Upper lobe of left lung (tissue), 4 donors: Measurements from ENCODE around the gene RPL27.

ENCODE experiments used
- POLR2A ChIP-seq, 4 donors: fragments of 450-650 bp; IDR thresholded peaks; one replicate each; pipeline ENCODE4 v1.5.1; 2016 to 2017; ENCODE audit warnings: antibody characterized with exemption in 4 of 4, mild to moderate bottlenecking in 2 of 4
- POLR2AphosphoS5 ChIP-seq, 2 donors: sonication (generic); formaldehyde crosslinking; IDR thresholded peaks; one replicate each; pipeline ENCODE4 v1.5.1; 2017; ENCODE audit warnings: antibody characterized with exemption in 2 of 2
- TF ChIP-seq, protein P1 (sequence below), 6 experiments: fragments of 450-650 bp in 4 of 6; fragments of 200-600 bp in 2 of 6; sonication (generic) in 2 of 6; IDR thresholded peaks; one replicate each; pipeline ENCODE4 v1.5.1; 2016 to 2019; ENCODE audit warnings: antibody characterized with exemption in 6 of 6

DNA sequence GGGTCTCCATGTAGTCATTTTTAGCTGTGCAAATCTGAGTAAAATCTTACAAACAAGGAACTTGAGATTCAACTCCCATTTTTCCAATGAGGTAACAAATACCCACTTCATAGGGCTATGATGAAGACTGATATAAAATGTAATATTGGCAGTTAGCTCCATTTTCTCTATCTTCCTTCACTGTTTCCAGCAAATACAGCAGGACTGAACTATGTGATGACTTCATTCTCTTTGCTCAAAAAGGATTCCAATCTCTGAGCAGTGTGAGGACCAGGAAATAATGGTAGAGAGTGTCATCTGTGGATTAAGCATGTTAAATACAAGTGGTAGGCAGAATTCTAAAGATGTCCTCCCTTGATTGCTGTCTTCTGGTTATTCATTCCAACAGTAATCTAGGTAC lies 45.1 kb downstream of the RPL27 start:
- no peak for TF ChIP-seq POLR2A (IDR thresholded peaks at IDR 0.05)
- TF ChIP-seq, protein P1, sequence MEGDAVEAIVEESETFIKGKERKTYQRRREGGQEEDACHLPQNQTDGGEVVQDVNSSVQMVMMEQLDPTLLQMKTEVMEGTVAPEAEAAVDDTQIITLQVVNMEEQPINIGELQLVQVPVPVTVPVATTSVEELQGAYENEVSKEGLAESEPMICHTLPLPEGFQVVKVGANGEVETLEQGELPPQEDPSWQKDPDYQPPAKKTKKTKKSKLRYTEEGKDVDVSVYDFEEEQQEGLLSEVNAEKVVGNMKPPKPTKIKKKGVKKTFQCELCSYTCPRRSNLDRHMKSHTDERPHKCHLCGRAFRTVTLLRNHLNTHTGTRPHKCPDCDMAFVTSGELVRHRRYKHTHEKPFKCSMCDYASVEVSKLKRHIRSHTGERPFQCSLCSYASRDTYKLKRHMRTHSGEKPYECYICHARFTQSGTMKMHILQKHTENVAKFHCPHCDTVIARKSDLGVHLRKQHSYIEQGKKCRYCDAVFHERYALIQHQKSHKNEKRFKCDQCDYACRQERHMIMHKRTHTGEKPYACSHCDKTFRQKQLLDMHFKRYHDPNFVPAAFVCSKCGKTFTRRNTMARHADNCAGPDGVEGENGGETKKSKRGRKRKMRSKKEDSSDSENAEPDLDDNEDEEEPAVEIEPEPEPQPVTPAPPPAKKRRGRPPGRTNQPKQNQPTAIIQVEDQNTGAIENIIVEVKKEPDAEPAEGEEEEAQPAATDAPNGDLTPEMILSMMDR (IDR thresholded peaks at IDR 0.05), result no peak
- no peak for TF ChIP-seq POLR2AphosphoS5 (IDR thresholded peaks at IDR 0.05)
